GM18499 (cell line): ENCODE measurements around the gene SLC45A2.
"Not testable (repeated sequence)": the region's sequence is repeated elsewhere in the genome, so short reads cannot be mapped to it uniquely, and the experiment has no call there.

Source experiments
- ATAC-seq: cut with Tn5 transposase; IDR thresholded peaks from one replicate; pipeline ENCODE4 v1.9.1; 2021; ENCODE audit warnings: moderate number of reproducible peaks; ENCODE audit not compliant: insufficient read depth, unreplicated experiment

SLC45A2 gene

DNA sequence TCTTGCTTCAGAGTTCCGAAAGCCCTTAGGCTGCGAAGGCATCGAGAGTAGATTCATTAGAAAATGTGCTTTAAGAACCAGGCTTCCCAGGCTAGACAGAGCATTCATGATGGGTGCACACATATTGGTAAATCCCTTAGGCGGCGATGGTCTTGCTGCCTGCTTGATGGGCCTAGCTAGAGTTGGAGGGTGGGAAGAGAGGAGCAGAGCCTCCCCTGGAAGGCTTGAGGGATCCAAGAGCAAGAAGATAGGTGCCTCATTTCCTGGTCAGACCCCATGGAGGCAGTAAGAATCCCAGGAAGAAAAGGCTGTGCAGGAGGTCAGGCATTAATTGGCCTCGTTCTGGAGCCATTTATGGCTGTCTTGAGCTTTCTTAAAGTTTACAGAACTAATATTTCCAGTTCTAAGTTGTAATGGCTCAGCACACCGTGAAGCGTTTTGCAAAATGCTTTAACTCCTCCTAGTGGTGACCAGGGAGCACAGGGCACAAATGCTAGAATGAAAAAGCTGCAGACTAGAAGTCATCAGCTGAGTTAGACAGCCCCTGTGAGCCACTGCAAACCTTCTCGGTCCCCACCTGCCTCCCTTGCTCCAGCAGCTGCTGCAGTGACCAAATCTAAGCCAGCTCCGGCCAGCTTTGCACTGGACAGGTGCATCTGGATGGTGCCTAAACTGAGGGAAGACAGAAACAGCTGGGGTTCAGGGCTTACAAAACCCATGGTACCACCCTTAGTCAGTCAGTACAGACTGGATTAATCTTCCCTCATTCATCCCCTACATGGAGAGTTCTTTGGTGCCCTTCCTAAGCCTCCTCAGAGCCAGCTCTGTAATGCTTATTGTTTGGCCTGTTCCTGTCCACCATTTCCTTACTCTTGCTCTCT is 14.7 kb downstream of the SLC45A2 start:
- peak; percentile 71 for ATAC-seq

DNA sequence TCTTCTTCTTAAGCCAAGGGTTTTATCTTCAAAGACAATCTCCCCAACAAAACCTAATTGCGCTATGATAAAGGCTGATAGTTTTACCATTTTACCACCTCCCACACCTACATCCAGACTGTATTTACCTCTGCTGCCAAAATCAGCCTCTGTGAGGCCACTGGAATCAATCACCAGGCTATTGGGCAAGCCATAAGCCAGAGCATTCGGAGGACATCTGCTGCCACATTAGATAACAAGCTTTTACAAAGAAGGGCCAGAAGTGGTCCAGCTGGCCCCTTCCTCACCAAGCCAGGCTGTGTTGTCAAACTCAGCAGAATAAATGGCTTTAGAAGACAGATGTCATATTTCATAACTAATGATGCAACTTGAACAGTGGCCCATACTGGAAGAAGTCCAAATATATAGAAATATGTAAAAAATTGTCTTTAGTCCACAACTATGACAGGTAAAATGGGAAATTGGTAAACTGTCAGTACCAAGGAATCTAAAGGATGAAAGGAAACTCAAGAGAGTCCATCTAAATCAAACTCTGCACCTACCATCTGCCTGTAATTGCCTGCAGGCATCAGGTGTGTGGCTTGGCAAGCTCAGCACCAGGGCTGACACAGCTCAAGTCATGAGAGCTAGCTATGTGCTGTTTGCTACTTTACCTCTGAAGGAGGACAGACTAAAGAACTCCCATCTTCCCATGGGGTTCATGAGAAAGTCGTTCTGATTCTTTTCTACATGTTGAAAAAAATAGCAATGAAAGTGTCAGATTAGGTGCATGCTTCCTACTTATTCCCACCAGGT is 16.1 kb downstream of the SLC45A2 start:
- no peak for ATAC-seq

DNA sequence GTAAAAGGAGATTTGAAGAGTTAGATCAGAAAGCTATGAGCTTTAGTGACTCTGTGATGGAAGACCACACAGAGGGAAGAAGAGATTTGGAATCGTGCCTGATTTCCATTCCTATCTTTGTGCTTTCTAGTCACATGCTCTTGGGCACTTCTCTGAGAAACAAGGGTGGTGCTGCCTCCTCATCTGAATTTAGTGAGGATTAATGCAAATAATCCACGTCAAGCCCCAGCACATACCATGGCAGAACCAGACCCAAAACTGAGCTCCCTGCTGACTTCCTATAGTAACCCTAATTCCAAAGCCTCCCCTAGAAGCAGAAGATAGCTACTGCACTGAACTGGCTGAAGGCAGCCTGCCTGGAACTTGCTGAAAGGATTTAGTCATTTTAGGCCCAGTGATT is 17.7 kb downstream of the SLC45A2 start:
- no peak for ATAC-seq

DNA sequence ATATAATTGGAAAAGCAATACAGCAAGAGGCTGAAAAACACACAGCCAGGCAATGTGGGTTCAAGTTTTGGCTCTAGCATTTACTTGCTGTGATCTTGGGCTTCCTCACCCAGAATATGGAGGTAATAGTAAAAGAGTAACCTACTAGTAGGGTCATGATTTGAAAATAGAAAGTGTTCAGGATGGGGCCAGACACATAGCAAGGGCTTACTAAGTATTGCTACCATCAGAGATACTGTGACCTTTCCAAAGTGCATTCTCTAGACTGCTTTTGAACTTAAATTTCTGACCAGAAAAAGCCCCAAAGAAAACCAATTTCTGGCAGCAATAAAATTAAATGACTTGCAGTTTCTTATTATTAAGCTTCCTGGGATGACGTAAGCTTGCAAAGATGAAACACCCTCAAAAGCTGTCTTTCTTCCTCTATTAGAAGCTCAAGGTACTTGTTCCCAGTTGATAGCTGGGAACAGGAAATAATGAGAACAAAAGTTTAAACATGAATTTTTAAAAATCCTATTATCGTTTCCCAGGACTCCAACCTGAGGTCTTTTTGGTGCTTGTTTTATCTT is 20.3 kb downstream of the SLC45A2 start:
- no peak for ATAC-seq

DNA sequence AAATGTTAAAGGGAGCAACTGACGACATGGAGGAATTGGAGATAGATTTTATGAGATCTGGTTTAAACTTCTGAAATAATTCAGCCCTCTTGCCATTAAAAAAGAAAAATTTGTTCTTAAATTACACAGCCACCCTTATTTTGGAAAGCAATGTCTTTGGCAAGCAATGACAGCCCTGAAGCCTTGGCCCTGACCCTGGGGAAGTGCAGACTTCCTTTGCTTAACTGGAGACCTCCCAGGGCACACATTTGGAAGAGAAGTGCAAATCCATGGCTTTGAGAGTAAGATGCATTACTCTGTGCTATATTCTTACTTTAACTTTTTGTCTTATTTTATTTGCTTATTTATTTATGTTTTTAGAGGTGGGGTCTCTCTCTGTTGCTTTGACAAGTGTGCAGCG is 26.3 kb downstream of the SLC45A2 start:
- no peak for ATAC-seq

DNA sequence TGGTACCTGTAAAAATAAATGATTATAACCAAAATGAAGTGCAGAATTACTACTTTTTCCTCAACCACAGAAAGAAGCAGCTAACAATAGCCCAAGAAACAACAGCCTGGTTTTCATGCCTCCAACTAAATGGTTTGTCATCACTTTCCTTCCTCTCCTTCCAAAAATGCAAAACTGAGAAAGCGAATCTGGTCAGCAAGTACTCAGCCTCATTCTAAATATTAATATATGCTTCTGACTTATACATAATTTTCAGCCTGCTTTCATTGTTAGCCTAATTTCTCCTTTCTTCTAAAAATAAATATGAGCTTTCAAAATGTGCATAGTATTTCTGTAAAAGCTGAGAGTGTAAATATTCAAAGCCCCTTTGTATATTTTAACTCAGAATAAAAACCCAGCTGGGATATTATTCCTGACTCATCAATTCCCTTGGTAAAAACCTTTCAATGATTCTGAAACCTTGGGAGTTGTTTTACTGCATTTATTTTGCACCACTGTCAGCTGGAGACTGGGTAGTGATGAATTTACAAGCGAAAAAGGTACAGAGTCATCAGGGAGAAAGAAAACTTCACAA is 26.8 kb downstream of the SLC45A2 start:
- no peak for ATAC-seq

DNA sequence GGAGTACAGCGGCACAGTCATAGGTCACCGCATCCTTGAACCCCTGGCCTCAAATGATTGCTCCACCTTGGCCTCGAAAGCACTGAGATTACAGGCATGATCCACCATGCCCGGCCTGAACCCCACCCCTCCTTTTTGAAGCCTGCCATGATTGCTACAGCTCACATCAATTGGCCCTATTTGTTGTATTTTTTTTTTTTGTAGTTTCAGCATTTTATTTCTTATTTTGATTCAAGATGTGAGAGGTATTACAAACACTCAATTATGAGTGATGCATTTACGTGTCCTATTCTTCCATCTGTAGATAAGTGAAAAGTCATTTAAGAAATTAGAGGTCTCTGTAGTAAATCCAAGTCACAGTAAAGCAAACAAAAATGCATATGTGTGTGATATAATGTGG is 32.3 kb downstream of the SLC45A2 start:
- not testable (repeated sequence) for ATAC-seq

DNA sequence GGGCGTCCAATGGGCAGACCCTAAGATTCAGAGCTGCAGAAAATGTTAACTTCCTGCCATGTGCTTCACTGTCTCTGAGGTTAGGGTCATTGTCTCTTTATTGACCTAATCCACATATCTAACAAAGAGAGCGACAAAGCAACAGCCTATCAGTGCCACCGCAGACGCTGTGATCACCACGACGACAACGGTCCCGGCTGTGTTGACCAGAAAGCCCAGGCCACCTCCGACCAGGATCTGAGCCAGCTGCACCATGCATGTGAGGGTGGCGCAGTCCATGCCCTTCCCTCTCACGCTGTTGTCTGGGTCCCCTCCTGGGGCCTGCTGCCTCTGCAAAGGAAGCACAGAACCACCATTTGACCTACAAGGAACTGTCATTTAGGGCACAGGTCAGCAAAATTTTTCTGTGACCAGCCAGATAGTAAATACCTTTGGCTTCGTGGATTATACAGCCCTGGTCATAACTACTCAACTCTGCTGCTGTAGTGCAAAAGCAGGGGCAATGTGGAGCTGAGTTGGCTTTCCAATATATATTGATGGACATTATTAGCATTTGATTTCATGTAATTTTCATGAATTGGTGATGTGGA is 39.9 kb downstream of the SLC45A2 start:
- ATAC-seq, result no peak

DNA sequence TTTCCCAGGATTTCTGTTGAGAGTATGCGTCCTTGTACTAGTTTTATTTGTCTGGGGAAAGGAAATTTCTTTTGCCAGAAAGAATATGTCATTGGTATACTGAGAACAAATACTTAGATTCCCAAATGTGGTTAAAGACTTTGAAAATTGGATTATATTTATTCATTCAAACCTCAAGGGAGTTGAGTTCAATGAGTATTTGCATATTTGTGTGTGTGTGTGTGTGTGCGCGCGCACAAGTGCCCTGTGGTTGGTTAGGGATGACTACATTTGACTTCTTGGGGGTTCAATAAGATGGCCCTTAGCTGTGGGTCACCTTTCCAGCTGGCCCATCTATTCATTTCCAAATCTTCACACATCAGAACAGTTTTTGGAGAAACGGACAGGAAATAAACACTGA is 43.4 kb downstream of the SLC45A2 start:
- ATAC-seq, result no peak

DNA sequence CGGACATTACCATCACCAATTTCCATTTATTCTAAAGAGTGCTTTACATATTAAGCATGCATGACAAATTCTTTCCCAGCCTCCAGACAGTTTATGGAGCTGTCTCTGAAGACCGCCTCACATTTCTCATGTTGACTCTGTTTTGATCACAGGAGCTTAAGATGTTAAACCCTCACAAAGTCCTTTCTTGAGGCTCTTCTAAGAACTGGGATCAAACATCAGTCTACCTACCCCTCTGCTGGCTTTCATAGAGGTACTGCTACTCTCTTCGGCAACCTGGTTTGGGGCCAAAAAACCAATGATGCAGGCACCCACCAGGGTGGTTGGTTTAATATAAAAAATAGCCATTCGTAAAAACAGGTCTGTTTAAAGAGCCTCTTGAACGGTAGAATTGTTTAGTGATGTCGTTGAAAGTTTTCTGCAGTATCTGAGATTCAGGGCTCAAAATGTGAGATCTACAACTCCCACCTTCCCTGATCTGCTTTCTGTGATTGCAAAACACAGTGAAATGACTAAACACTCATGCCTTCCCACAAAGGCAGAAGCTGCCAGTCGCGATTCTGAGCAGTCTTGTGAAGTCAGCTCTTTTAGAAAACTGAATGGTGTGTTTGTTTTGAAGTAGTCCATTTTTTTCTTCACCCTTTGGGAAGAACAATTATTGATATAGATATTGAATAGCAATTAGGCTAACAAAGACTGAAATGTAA is 44.8 kb downstream of the SLC45A2 start:
- no peak for ATAC-seq

DNA sequence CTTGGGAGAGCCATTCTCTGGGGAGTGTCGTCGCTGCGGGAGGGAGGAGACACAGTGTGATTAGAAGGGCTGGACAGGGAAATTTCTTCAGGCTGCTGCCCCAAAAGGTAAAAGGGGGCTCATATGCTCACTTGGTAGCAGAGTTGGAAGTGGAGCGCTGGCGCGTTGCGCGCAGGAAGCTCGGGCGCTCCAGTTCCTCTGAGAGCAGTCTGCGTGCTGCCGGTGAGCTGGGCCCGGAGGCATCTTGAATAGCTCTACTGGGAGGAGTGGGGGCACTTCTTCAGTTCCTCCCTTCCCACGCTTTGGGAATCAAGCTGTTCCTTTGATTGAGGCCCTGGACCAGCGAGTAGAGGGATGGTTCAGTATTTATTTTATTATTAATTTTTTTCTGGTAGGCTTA is 45.6 kb downstream of the SLC45A2 start:
- no peak for ATAC-seq

DNA sequence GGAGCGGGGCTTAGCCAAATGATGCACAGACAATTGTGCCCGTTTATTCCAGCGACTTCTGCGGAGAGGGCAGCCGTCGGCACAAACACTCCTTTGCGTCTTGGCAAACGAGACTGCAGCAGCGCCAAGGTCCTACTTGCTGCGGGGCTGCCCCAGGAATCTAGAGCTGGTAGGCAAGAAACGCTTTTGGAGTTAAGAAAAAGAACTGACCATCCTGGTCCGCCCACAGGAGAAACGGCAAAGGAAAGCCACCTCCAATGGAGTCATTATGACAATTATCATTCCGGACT is 46.0 kb downstream of the SLC45A2 start:
- no peak for ATAC-seq

DNA sequence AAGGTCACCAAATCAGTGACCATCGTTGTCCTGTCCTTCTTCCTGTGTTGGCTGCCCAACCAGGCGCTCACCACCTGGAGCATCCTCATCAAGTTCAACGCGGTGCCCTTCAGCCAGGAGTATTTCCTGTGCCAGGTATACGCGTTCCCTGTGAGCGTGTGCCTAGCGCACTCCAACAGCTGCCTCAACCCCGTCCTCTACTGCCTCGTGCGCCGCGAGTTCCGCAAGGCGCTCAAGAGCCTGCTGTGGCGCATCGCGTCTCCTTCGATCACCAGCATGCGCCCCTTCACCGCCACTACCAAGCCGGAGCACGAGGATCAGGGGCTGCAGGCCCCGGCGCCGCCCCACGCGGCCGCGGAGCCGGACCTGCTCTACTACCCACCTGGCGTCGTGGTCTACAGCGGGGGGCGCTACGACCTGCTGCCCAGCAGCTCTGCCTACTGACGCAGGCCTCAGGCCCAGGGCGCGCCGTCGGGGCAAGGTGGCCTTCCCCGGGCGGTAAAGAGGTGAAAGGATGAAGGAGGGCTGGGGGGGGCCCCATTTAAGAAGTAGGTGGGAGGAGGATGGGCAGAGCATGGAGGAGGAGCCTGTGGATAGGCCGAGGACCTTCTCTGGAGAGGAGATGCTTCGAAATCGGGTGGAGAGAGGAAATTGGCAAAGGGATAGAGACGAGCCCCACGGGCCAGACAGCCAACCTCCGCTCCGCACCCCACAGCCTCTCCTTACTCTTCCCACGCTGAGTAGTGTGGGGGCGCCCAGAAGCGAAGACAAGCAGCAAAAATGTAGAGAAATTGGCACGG is 46.6 kb downstream of the SLC45A2 start:
- ATAC-seq, result no peak

DNA sequence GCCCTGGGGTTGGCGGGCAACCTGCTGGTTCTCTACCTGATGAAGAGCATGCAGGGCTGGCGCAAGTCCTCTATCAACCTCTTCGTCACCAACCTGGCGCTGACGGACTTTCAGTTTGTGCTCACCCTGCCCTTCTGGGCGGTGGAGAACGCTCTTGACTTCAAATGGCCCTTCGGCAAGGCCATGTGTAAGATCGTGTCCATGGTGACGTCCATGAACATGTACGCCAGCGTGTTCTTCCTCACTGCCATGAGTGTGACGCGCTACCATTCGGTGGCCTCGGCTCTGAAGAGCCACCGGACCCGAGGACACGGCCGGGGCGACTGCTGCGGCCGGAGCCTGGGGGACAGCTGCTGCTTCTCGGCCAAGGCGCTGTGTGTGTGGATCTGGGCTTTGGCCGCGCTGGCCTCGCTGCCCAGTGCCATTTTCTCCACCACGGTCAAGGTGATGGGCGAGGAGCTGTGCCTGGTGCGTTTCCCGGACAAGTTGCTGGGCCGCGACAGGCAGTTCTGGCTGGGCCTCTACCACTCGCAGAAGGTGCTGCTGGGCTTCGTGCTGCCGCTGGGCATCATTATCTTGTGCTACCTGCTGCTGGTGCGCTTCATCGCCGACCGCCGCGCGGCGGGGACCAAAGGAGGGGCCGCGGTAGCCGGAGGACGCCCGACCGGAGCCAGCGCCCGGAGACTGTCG is 47.3 kb downstream of the SLC45A2 start:
- no peak for ATAC-seq

DNA sequence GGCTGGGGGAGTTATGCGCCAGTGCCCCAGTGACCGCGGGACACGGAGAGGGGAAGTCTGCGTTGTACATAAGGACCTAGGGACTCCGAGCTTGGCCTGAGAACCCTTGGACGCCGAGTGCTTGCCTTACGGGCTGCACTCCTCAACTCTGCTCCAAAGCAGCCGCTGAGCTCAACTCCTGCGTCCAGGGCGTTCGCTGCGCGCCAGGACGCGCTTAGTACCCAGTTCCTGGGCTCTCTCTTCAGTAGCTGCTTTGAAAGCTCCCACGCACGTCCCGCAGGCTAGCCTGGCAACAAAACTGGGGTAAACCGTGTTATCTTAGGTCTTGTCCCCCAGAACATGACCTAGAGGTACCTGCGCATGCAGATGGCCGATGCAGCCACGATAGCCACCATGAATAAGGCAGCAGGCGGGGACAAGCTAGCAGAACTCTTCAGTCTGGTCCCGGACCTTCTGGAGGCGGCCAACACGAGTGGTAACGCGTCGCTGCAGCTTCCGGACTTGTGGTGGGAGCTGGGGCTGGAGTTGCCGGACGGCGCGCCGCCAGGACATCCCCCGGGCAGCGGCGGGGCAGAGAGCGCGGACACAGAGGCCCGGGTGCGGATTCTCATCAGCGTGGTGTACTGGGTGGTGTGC is 48.0 kb downstream of the SLC45A2 start, which contains the start of gene RXFP3:
Gene RXFP3 (plus strand): TSS at position 6 of the 636 bp plus-strand sequence. CDS start 355 bp downstream, at position 361.
- ATAC-seq, result no peak

DNA sequence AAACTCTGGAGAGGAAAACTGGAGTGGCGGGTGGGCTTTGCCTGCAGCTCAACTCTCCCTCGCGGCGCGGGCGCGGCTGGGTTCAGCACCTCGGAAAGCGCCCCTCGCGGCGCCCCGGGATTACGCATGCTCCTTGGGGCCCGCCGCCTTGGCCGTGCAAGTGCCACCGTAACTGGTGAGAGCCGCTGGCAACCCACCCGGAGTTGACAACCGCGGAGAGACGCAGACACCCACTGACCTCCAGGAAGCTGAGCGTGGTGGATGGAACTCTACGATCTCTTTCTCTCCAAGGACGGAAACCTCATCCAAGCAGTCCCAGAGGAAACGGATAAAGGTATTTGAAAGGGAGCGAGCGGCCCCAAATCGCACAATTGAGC is 48.5 kb downstream of the SLC45A2 start:
- no peak for ATAC-seq

DNA sequence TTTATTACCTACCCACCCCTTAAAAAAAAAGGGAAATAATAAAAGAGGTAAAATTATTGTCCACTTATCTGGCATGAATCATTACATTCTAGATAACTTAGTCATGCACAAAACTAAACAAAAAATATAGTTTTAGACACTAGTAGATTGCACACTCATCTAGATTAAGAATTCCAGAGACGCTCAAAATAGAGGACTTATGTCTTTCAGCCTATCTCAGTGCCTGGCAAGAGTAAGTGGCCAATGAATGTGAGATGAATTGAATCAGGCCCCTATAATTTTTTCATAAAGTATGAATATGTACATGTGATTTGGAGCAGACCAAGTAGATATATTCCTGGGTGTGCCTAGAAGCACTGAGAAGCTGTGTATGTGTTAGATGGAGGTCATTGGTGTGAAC is 50.3 kb downstream of the SLC45A2 start:
- ATAC-seq, result peak; percentile 5

DNA sequence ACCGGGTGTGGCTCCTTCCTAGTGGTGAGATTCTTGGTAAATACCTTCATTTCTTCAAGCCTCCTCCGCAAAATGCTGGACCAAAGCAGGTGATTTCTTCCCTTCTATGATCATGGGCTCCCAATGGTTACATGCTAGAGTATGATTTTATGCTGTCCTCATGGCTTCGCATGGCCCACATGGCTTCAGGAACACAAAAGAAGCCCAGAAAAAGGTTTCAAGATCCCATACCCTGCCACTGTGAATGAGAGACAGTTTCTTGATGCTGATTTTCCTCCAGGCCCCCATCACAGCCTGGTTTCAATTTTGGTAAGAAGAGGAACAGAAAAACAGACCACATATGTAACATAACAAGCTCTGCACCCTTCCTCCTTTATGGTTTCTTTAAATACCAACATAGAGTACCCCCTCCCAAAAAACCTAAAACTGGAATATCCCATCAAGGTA is 50.7 kb downstream of the SLC45A2 start:
- ATAC-seq, result peak; percentile 76
